HEK293T (cell line): Measurements from ENCODE around the gene THRAP3.
"Not testable (repeated sequence)": the region's sequence is repeated elsewhere in the genome, so short reads cannot be mapped to it uniquely, and the experiment has no call there.

Experiments
- CTCF ChIA-PET: fragments of 350-600 bp; formaldehyde crosslinking; extraction: SDS; loops from one replicate; lab custom pipeline; 2021; ENCODE audit warnings: antibody characterized with exemption, inconsistent platforms; lab: Yijun Ruan, JAX
- POLR2A ChIA-PET: fragments of 350-600 bp; formaldehyde crosslinking; extraction: SDS; loops from one replicate; lab custom pipeline; 2020; ENCODE audit warnings: antibody characterized with exemption, inconsistent platforms; lab: Yijun Ruan, JAX
- DNase-seq: peaks from one replicate; pipeline ENCODE4 v3.0.0; 2012; ENCODE audit warnings: mixed read lengths; ENCODE audit errors: extremely low spot score
- ARNT ChIP-seq: fragments of 450-650 bp; IDR thresholded peaks from 2 replicates; pipeline ENCODE4 v1.6.1; 2017; ENCODE audit warnings: mild to moderate bottlenecking
- BHLHE40 ChIP-seq: fragments of 450-650 bp; IDR thresholded peaks from 2 replicates; pipeline ENCODE4 v1.6.1; 2016; ENCODE audit warnings: mild to moderate bottlenecking, moderate library complexity, borderline replicate concordance
- CTBP1 ChIP-seq: fragments of 450-650 bp; IDR thresholded peaks from 2 replicates; pipeline ENCODE4 v1.6.1; 2016; ENCODE audit warnings: borderline replicate concordance
- ELF4 ChIP-seq: fragments of 450-650 bp; IDR thresholded peaks from 2 replicates; pipeline ENCODE4 v1.6.1; 2017; ENCODE audit warnings: antibody characterized with exemption
- FOXA1 ChIP-seq: fragments of 450-650 bp; IDR thresholded peaks from 2 replicates; pipeline ENCODE4 v1.6.1; 2016; ENCODE audit warnings: mild to moderate bottlenecking
- FOXK2 ChIP-seq: fragments of 450-650 bp; IDR thresholded peaks from 2 replicates; pipeline ENCODE4 v1.6.1; 2016; ENCODE audit warnings: mild to moderate bottlenecking
- FOXM1 ChIP-seq: fragments of 450-650 bp; IDR thresholded peaks from 2 replicates; pipeline ENCODE4 v1.6.1; 2017; ENCODE audit warnings: mild to moderate bottlenecking, borderline replicate concordance
- HDGF ChIP-seq: fragments of 450-650 bp; IDR thresholded peaks from 2 replicates; pipeline ENCODE4 v1.6.1; 2017; ENCODE audit warnings: antibody characterized with exemption, borderline replicate concordance
- L3MBTL2 ChIP-seq: fragments of 450-650 bp; conservative IDR thresholded peaks from 2 replicates; pipeline ENCODE4 v1.6.1; 2016; ENCODE audit warnings: mild to moderate bottlenecking
- LEF1 ChIP-seq: fragments of 450-650 bp; IDR thresholded peaks from 2 replicates; pipeline ENCODE4 v1.6.1; 2017; ENCODE audit warnings: mild to moderate bottlenecking, borderline replicate concordance
- NFRKB ChIP-seq: fragments of 450-650 bp; IDR thresholded peaks from 2 replicates; pipeline ENCODE4 v1.6.1; 2016; ENCODE audit warnings: mild to moderate bottlenecking, moderate library complexity
- PKNOX1 ChIP-seq: fragments of 450-650 bp; IDR thresholded peaks from 2 replicates; pipeline ENCODE4 v1.6.1; 2016
- SP1 ChIP-seq: fragments of 450-650 bp; IDR thresholded peaks from 2 replicates; pipeline ENCODE4 v1.6.1; 2017
- SUZ12 ChIP-seq: fragments of 450-650 bp; IDR thresholded peaks from 2 replicates; pipeline ENCODE4 v1.6.1; 2016; ENCODE audit warnings: mild to moderate bottlenecking
- TARDBP ChIP-seq: fragments of 450-650 bp; IDR thresholded peaks from 2 replicates; pipeline ENCODE4 v1.6.1; 2016
- ZNF384 ChIP-seq: fragments of 450-650 bp; IDR thresholded peaks from 2 replicates; pipeline ENCODE4 v1.6.1; 2016

THRAP3 gene

GRCh38 chr1:36222481-36223380 lies 1.5 kb upstream of the THRAP3 start:
- no peak for DNase-seq
- TF ChIP-seq FOXM1 = no peak
- no peak for TF ChIP-seq TARDBP
- TF ChIP-seq HDGF = no peak
- TF ChIP-seq PKNOX1 = no peak
- TF ChIP-seq L3MBTL2 = 0 out of 2 replicates have a peak, but pooled peaks have one; percentile 28
- TF ChIP-seq SP1 = no peak
- POLR2A ChIA-PET = interaction anchor here (0.8 to 3.1 kb wide), 14 partner anchors 8 to 101 kb away, joined by 3 to 20 read pairs (median 8); partner anchors contain the start of genes EVA1B, MAP7D1 and TRAPPC3
- CTCF ChIA-PET = interaction anchor here (0.6 to 1.8 kb wide), 2 partner anchors 63 to 180 kb away, joined by 3 to 7 read pairs; no protein-coding TSS in a partner anchor

- TF ChIP-seq FOXA1 (no peak), SP1 (no peak), ELF4 (no peak), SUZ12 (no peak), NFRKB (no peak), PKNOX1 (no peak), CTBP1 (no peak), BHLHE40 (no peak), LEF1 (no peak), L3MBTL2 (no peak), ARNT (no peak), HDGF (no peak), TARDBP (no peak), FOXM1 (no peak), FOXK2 (no peak), ZNF384 (no peak)
- POLR2A ChIA-PET = interaction anchor here (0.5 to 3.1 kb wide), 25 partner anchors 9 to 454 kb away, joined by 3 to 20 read pairs (median 6); partner anchors contain the start of genes EVA1B, MAP7D1 and TRAPPC3
- peak; percentile 25 for DNase-seq
- CTCF ChIA-PET = interaction anchor here (0.6 to 1.8 kb wide), 5 partner anchors 13 to 179 kb away, joined by 3 to 7 read pairs (median 3); no protein-coding TSS in a partner anchor
Observed at GRCh38 chr1:36223381-36223995, 755 bp upstream of the THRAP3 start.

- POLR2A ChIA-PET = interaction anchor here (0.6 to 3.1 kb wide), 31 partner anchors 8 to 455 kb away, joined by 3 to 20 read pairs (median 5); partner anchors contain the start of genes EVA1B, MAP7D1, SH3D21 and TRAPPC3
- TF ChIP-seq FOXM1 = no peak
- TF ChIP-seq LEF1 = no peak
- no peak for TF ChIP-seq TARDBP
- TF ChIP-seq PKNOX1 = peak; percentile 94
- no peak for TF ChIP-seq FOXK2
- no peak; the same call in 1 of the 2 replicates for TF ChIP-seq ELF4
- CTCF ChIA-PET = interaction anchor here (0.6 to 2.0 kb wide), 8 partner anchors 12 to 90 kb away, joined by 3 to 7 read pairs (median 4); partner anchors contain the start of gene MAP7D1
- DNase-seq = peak; percentile 78
Observed at GRCh38 chr1:36224537-36225282, 467 bp downstream of the THRAP3 start.

GRCh38 chr1:36225283-36225899 lies 1.1 kb downstream of the THRAP3 start:
- no peak for TF ChIP-seq SUZ12
- TF ChIP-seq PKNOX1 = peak; percentile 11; the same call in 1 of the 2 replicates
- TF ChIP-seq ARNT = no peak
- DNase-seq = no peak
- ChIA-PET POLR2A (interaction anchor here (0.8 to 3.1 kb wide), 13 partner anchors 9 to 98 kb away, joined by 3 to 16 read pairs (median 5); partner anchors contain the start of genes EVA1B, MAP7D1, SH3D21 and TRAPPC3), CTCF (interaction anchor here (0.6 to 2.0 kb wide), 4 partner anchors 11 to 90 kb away, joined by 3 to 5 read pairs (median 4); no protein-coding TSS in a partner anchor)

- DNase-seq, CTCF ChIA-PET, POLR2A ChIA-PET: not testable (repeated sequence)
Observed at GRCh38 chr1:36230279-36230678, 6.0 kb downstream of the THRAP3 start.
